Liver (tissue), 3 donors: ENCODE data around the gene CARS2.

Source experiments
- ATF3 ChIP-seq: IDR thresholded peaks from 2 replicates; pipeline ENCODE4 v1.6.1; 2016; ENCODE audit warnings: antibody characterized with exemption
- CTCF ChIP-seq: fragments of 150-350 bp; IDR thresholded peaks from 2 replicates; pipeline ENCODE4 v1.5.1; 2017; ENCODE audit warnings: improper control_type of control experiment, low read depth, low read length; ENCODE audit not compliant: missing input control
- EGR1 ChIP-seq, 2 donors: IDR thresholded peaks; 2 replicates each; pipeline ENCODE4 v1.6.1; 2016 to 2018; ENCODE audit warnings: antibody characterized with exemption in 2 of 2, low read depth in 2 of 2
- GABPA ChIP-seq, 2 donors: IDR thresholded peaks in 1 of 2; conservative IDR thresholded peaks in 1 of 2; 2 replicates each; pipeline ENCODE4 v1.6.1; 2016; ENCODE audit warnings: antibody characterized with exemption in 2 of 2, mild to moderate bottlenecking in 1 of 2, moderate library complexity in 1 of 2
- HNF4A ChIP-seq, 2 donors: conservative IDR thresholded peaks; 2 replicates each; pipeline ENCODE4 v1.6.1; 2016; ENCODE audit warnings: antibody characterized with exemption in 2 of 2, mild to moderate bottlenecking in 2 of 2
- HNF4G ChIP-seq: IDR thresholded peaks from 2 replicates; pipeline ENCODE4 v1.6.1; 2016; ENCODE audit warnings: antibody characterized with exemption
- JUND ChIP-seq, 2 donors: IDR thresholded peaks; 2 replicates each; pipeline ENCODE4 v1.6.1; 2016; ENCODE audit warnings: antibody characterized with exemption in 2 of 2
- MAX ChIP-seq: IDR thresholded peaks from 2 replicates; pipeline ENCODE4 v1.6.1; 2016; ENCODE audit warnings: antibody characterized with exemption
- RAD21 ChIP-seq, 2 donors: IDR thresholded peaks; 2 replicates each; pipeline ENCODE4 v1.6.1; 2016; ENCODE audit warnings: antibody characterized with exemption in 2 of 2, mild to moderate bottlenecking in 2 of 2
- REST ChIP-seq: IDR thresholded peaks from 2 replicates; pipeline ENCODE4 v1.6.1; 2016; ENCODE audit warnings: antibody characterized with exemption, mild to moderate bottlenecking
- SP1 ChIP-seq: IDR thresholded peaks from 2 replicates; pipeline ENCODE4 v1.6.1; 2018; ENCODE audit warnings: antibody characterized with exemption, mild to moderate bottlenecking
- TAF1 ChIP-seq: conservative IDR thresholded peaks from 2 replicates; pipeline ENCODE4 v1.6.1; 2016; ENCODE audit warnings: antibody characterized with exemption, mild to moderate bottlenecking
- YY1 ChIP-seq: IDR thresholded peaks from 2 replicates; pipeline ENCODE4 v1.6.1; 2016; ENCODE audit warnings: antibody characterized with exemption, mild to moderate bottlenecking
- ZBTB33 ChIP-seq: IDR thresholded peaks from 2 replicates; pipeline ENCODE4 v1.6.1; 2016; ENCODE audit warnings: antibody characterized with exemption
- donor health status: healthy.
- donor health status: healthy.

- TF ChIP-seq SP1 = no peak
- no peak for TF ChIP-seq MAX
- TF ChIP-seq HNF4A (conservative IDR thresholded peaks at IDR 0.05) = no peak
- no peak for TF ChIP-seq CTCF
- no peak for TF ChIP-seq RAD21 (IDR thresholded peaks at IDR 0.05)
- no peak for TF ChIP-seq GABPA (IDR thresholded peaks at IDR 0.05 in 1 of 2, conservative IDR thresholded peaks at IDR 0.05 in 1 of 2)
- TF ChIP-seq ZBTB33 = no peak
- TF ChIP-seq HNF4G = no peak
- no peak for TF ChIP-seq EGR1 (IDR thresholded peaks at IDR 0.05; ENCODE audit: low read depth in 2 of 2)
- TF ChIP-seq REST = no peak
- no peak for TF ChIP-seq YY1
- no peak for TF ChIP-seq ATF3
- TF ChIP-seq JUND (IDR thresholded peaks at IDR 0.05) = no peak
- no peak for TF ChIP-seq TAF1
Measured at GRCh38 chr13:110743687-110744086, 37.8 kb upstream of the CARS2 start.
